GM23248 (cell line): Measurements from ENCODE around the gene VILL.

Experiments used
- EZH2 ChIP-seq: fragments of 200-600 bp; sonication (generic); IDR thresholded peaks from 2 replicates; pipeline ENCODE4 v1.6.1; 2018; ENCODE audit warnings: antibody characterized with exemption, mild to moderate bottlenecking; ENCODE audit not compliant: insufficient read depth, poor library complexity, severe bottlenecking
- EZH2phosphoT487 ChIP-seq: fragments of 200-600 bp; sonication (generic); IDR thresholded peaks from 2 replicates; pipeline ENCODE4 v1.6.1; 2018; ENCODE audit warnings: antibody characterized with exemption, moderate library complexity, mild to moderate bottlenecking, low read depth; ENCODE audit not compliant: insufficient read depth

DNA sequence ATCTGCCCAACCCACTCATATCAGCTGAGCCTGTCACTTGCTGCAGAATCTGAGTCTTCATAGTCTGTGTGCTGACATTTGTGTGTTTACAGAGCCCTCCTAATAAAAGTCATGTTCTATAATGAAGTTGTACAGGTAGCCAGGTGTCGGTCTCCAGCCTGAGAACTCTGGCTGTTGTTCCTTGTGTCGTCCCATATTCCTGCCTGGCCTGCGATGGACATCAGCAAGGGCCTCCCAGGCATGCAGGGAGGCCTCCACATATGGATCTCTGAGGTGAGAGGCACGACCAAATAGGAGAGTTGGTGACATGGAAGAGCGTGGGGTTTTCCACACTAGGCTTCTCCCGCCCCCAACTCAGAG is 2.9 kb downstream of the VILL start:
- TF ChIP-seq EZH2 = no peak
- no peak for TF ChIP-seq EZH2phosphoT487
